HG03045 (cell line): ENCODE measurements around the gene DNAJC19.

Experiments
- ATAC-seq: cut with Tn5 transposase; IDR thresholded peaks from one replicate; pipeline ENCODE4 v1.9.1; 2021; ENCODE audit warnings: mild to moderate bottlenecking, moderate library complexity; ENCODE audit not compliant: unreplicated experiment

DNAJC19 gene

GRCh38 chr3:180961552-180961951, 28.0 kb downstream of the DNAJC19 start:
- no peak for ATAC-seq

GRCh38 chr3:180961087-180961486, 28.4 kb downstream of the DNAJC19 start:
- ATAC-seq: no peak

GRCh38 chr3:180959691-180960090, 29.8 kb downstream of the DNAJC19 start:
- ATAC-seq: no peak

GRCh38 chr3:180947761-180948390, 41.7 kb downstream of the DNAJC19 start:
- no peak for ATAC-seq

- no peak for ATAC-seq
Observed at GRCh38 chr3:180940826-180941225, 48.7 kb downstream of the DNAJC19 start.

- no peak for ATAC-seq
Observed at GRCh38 chr3:180934638-180935037, 54.9 kb downstream of the DNAJC19 start.
